HEK293 (cell line): ENCODE results near the gene RRAS.

Source experiments
- EGR2 ChIP-seq: fragments of 450-650 bp; formaldehyde crosslinking; IDR thresholded peaks from 2 replicates; pipeline ENCODE4 v1.5.1; 2016; ENCODE audit warnings: low read depth, missing biosample characterization, missing genetic modification characterization
- GLI2 ChIP-seq: fragments of 450-650 bp; formaldehyde crosslinking; IDR thresholded peaks from 2 replicates; pipeline ENCODE4; 2017; ENCODE audit warnings: missing biosample characterization, missing genetic modification characterization, low read depth, borderline replicate concordance
- HOXA7 ChIP-seq: sonication (generic); formaldehyde crosslinking; IDR thresholded peaks from 2 replicates; pipeline ENCODE4 v1.8.1; 2022; ENCODE audit warnings: missing genetic modification reagents, borderline replicate concordance
- IKZF3 ChIP-seq: fragments of 450-650 bp; IDR thresholded peaks from 2 replicates; pipeline ENCODE4 v1.5.0; 2018; ENCODE audit warnings: missing biosample characterization, mild to moderate bottlenecking, missing genetic modification characterization, moderate library complexity
- KLF16 ChIP-seq: fragments of 450-650 bp; formaldehyde crosslinking; IDR thresholded peaks from 2 replicates; pipeline ENCODE4 v1.5.1; 2017; ENCODE audit warnings: missing biosample characterization, missing genetic modification characterization
- ZBTB10 ChIP-seq: fragments of 450-650 bp; formaldehyde crosslinking; IDR thresholded peaks from 2 replicates; pipeline ENCODE4 v1.5.1; 2016; ENCODE audit warnings: missing biosample characterization, missing genetic modification characterization
- ZBTB7A ChIP-seq: fragments of 450-650 bp; formaldehyde crosslinking; IDR thresholded peaks from 2 replicates; pipeline ENCODE4 v1.5.1; 2016; ENCODE audit warnings: low read depth, missing biosample characterization, missing genetic modification characterization
- ZFP3 ChIP-seq: fragments of 450-650 bp; formaldehyde crosslinking; IDR thresholded peaks from 2 replicates; pipeline ENCODE4 v1.5.1; 2016; ENCODE audit warnings: low read depth, missing biosample characterization, missing genetic modification characterization
- ZFP37 ChIP-seq: fragments of 450-650 bp; formaldehyde crosslinking; IDR thresholded peaks from 2 replicates; pipeline ENCODE4 v1.5.1; 2016; ENCODE audit warnings: missing biosample characterization, missing genetic modification characterization
- ZNF211 ChIP-seq: fragments of 450-650 bp; formaldehyde crosslinking; IDR thresholded peaks from 2 replicates; pipeline ENCODE4 v1.5.1; 2016; ENCODE audit warnings: low read depth, missing biosample characterization, missing genetic modification characterization
- ZNF221 ChIP-seq: fragments of 450-650 bp; formaldehyde crosslinking; IDR thresholded peaks from 2 replicates; pipeline ENCODE4 v1.5.1; 2017; ENCODE audit warnings: missing biosample characterization, missing genetic modification characterization, borderline replicate concordance
- ZNF239 ChIP-seq: fragments of 450-650 bp; formaldehyde crosslinking; IDR thresholded peaks from 2 replicates; pipeline ENCODE4 v1.5.1; 2016; ENCODE audit warnings: missing biosample characterization, missing genetic modification characterization
- ZNF24 ChIP-seq: fragments of 450-650 bp; formaldehyde crosslinking; IDR thresholded peaks from 2 replicates; pipeline ENCODE4 v1.5.1; 2016; ENCODE audit warnings: missing biosample characterization, missing genetic modification characterization
- ZNF266 ChIP-seq: fragments of 450-650 bp; formaldehyde crosslinking; IDR thresholded peaks from 2 replicates; pipeline ENCODE4 v1.5.1; 2016; ENCODE audit warnings: missing biosample characterization, missing genetic modification characterization, low read depth
- ZNF274 ChIP-seq, 2 experiments: fragments of 200-500 bp in 1 of 2; fragments of 450-650 bp in 1 of 2; sonication (Bioruptor generic) in 1 of 2; formaldehyde crosslinking in 1 of 2; IDR thresholded peaks; 2 replicates each; pipeline versions ENCODE4 v1.5.1 to v1.6.1; 2014 to 2016; ENCODE audit warnings: borderline replicate concordance in 1 of 2, inconsistent platforms in 1 of 2, low read length in 1 of 2, missing biosample characterization in 1 of 2, missing genetic modification characterization in 1 of 2
- ZNF280C ChIP-seq: fragments of 450-650 bp; formaldehyde crosslinking; IDR thresholded peaks from 2 replicates; pipeline ENCODE4 v1.5.1; 2016; ENCODE audit warnings: missing biosample characterization, missing genetic modification characterization
- ZNF324 ChIP-seq: fragments of 450-650 bp; formaldehyde crosslinking; IDR thresholded peaks from 2 replicates; pipeline ENCODE4 v1.5.1; 2016; ENCODE audit warnings: missing biosample characterization, missing genetic modification characterization
- ZNF335 ChIP-seq: fragments of 450-650 bp; formaldehyde crosslinking; conservative IDR thresholded peaks from 2 replicates; pipeline ENCODE4 v1.5.1; 2016; ENCODE audit warnings: missing biosample characterization, missing genetic modification characterization
- ZNF391 ChIP-seq: fragments of 450-650 bp; formaldehyde crosslinking; IDR thresholded peaks from 2 replicates; pipeline ENCODE4 v1.5.1; 2016; ENCODE audit warnings: low read depth, missing biosample characterization, missing genetic modification characterization, borderline replicate concordance
- ZNF473 ChIP-seq: fragments of 450-650 bp; formaldehyde crosslinking; IDR thresholded peaks from 2 replicates; pipeline ENCODE4 v1.5.1; 2017; ENCODE audit warnings: missing biosample characterization, missing genetic modification characterization
- ZNF529 ChIP-seq: fragments of 450-650 bp; formaldehyde crosslinking; IDR thresholded peaks from 2 replicates; pipeline ENCODE4 v1.5.1; 2017; ENCODE audit warnings: missing genetic modification characterization, missing biosample characterization; ENCODE audit not compliant: insufficient replicate concordance
- ZNF600 ChIP-seq: fragments of 450-650 bp; formaldehyde crosslinking; IDR thresholded peaks from 2 replicates; pipeline ENCODE4 v1.5.1; 2016; ENCODE audit warnings: missing biosample characterization, missing genetic modification characterization
- ZNF610 ChIP-seq: fragments of 450-650 bp; formaldehyde crosslinking; IDR thresholded peaks from 2 replicates; pipeline ENCODE4 v1.5.1; 2016; ENCODE audit warnings: missing biosample characterization, missing genetic modification characterization, borderline replicate concordance
- ZNF776 ChIP-seq: fragments of 450-650 bp; formaldehyde crosslinking; IDR thresholded peaks from 2 replicates; pipeline ENCODE4 v1.5.0; 2017; ENCODE audit warnings: missing biosample characterization, missing genetic modification characterization, borderline replicate concordance
- ZSCAN16 ChIP-seq: fragments of 450-650 bp; formaldehyde crosslinking; IDR thresholded peaks from 2 replicates; pipeline ENCODE4 v1.5.1; 2016; ENCODE audit warnings: missing biosample characterization, missing genetic modification characterization
- ZSCAN18 ChIP-seq: fragments of 450-650 bp; formaldehyde crosslinking; IDR thresholded peaks from 2 replicates; pipeline ENCODE4 v1.5.1; 2016; ENCODE audit warnings: missing biosample characterization, missing genetic modification characterization
- TF ChIP-seq, protein P1 (sequence below): fragments of 450-650 bp; formaldehyde crosslinking; IDR thresholded peaks from 2 replicates; pipeline ENCODE4 v1.5.1; 2016; ENCODE audit warnings: missing biosample characterization, missing genetic modification characterization
- TF ChIP-seq, protein P2 (sequence below): fragments of 450-650 bp; formaldehyde crosslinking; IDR thresholded peaks from 2 replicates; pipeline ENCODE4 v1.5.1; 2016; ENCODE audit warnings: missing biosample characterization, missing genetic modification characterization, borderline replicate concordance

Gene RRAS

DNA sequence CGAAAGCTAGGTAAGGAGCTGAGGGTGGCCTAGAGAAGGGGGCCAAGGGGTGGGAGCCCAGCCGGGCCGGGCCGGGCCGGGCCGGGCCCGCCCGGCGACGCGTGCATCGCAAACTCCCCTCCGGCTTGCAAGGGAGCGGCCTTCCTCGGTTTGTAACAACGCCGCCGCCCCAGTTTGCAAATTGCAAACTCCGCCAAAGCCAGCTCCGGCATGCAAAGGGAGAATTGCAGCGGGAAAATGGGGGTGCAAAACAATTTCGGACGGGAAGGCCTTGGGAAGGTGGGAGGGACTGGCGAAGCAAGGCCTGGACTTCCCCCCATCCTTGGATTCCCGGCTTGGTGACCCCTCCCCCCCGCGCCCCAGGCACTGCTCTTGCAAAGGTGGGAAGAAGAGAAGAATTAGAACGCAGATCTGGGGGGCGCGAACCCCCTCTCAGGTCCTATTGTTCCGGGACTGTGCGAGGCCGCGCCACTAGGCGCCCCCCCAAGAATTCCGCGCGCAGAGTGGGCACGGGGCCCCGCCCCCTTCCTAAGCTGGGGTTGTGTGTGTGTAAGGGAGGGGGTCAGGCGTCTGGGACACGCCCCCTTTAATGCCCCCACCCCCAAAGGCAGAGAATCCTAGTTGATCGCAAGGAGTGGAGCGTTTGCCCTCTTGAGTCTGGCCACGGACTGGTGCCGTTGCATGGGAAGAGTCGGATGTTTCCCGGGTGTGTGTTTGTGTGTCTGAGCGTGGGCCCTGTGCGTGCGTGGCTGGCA is 48.0 kb downstream of the RRAS start (continued):
- TF ChIP-seq ZNF600 (tag by site-specific recombination), result no peak
- TF ChIP-seq ZFP3, result no peak
- TF ChIP-seq ZNF274 (IDR thresholded peaks at IDR 0.05; ENCODE audit: low read length), result no peak
- no peak for TF ChIP-seq ZNF274 (tag by site-specific recombination; IDR thresholded peaks at IDR 0.05; ENCODE audit: borderline replicate concordance)
- TF ChIP-seq, protein P1, sequence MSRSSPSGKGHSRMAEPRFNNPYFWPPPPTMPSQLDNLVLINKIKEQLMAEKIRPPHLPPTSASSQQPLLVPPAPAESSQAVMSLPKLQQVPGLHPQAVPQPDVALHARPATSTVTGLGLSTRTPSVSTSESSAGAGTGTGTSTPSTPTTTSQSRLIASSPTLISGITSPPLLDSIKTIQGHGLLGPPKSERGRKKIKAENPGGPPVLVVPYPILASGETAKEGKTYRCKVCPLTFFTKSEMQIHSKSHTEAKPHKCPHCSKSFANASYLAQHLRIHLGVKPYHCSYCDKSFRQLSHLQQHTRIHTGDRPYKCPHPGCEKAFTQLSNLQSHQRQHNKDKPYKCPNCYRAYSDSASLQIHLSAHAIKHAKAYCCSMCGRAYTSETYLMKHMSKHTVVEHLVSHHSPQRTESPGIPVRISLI, result no peak
- no peak for TF ChIP-seq EGR2 (tag by site-specific recombination)
- no peak for TF ChIP-seq ZNF529 (tag by site-specific recombination)
- no peak for TF ChIP-seq ZNF221 (tag by site-specific recombination)
- peak; percentile 73; the same call in 1 of the 2 replicates for TF ChIP-seq IKZF3
- peak; percentile 32; the same call in 1 of the 2 replicates for TF ChIP-seq ZNF239 (tag by site-specific recombination)
- no peak for TF ChIP-seq ZNF324 (tag by site-specific recombination)
- TF ChIP-seq HOXA7 (CRISPR knock-in tag), result no peak
- peak; percentile 99 for TF ChIP-seq ZBTB10 (tag by site-specific recombination)
- TF ChIP-seq, protein P2, sequence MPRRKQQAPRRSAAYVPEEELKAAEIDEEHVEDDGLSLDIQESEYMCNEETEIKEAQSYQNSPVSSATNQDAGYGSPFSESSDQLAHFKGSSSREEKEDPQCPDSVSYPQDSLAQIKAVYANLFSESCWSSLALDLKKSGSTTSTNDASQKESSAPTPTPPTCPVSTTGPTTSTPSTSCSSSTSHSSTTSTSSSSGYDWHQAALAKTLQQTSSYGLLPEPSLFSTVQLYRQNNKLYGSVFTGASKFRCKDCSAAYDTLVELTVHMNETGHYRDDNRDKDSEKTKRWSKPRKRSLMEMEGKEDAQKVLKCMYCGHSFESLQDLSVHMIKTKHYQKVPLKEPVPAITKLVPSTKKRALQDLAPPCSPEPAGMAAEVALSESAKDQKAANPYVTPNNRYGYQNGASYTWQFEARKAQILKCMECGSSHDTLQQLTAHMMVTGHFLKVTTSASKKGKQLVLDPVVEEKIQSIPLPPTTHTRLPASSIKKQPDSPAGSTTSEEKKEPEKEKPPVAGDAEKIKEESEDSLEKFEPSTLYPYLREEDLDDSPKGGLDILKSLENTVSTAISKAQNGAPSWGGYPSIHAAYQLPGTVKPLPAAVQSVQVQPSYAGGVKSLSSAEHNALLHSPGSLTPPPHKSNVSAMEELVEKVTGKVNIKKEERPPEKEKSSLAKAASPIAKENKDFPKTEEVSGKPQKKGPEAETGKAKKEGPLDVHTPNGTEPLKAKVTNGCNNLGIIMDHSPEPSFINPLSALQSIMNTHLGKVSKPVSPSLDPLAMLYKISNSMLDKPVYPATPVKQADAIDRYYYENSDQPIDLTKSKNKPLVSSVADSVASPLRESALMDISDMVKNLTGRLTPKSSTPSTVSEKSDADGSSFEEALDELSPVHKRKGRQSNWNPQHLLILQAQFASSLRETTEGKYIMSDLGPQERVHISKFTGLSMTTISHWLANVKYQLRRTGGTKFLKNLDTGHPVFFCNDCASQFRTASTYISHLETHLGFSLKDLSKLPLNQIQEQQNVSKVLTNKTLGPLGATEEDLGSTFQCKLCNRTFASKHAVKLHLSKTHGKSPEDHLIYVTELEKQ (tag by site-specific recombination), result no peak
- TF ChIP-seq ZNF335 (tag by site-specific recombination), result peak; percentile 32
- TF ChIP-seq ZNF280C (tag by site-specific recombination), result no peak
- TF ChIP-seq ZFP37 (tag by site-specific recombination), result 0 out of 2 replicates have a peak, but pooled peaks have one; percentile 48
- TF ChIP-seq ZNF24, result no peak
- TF ChIP-seq ZBTB7A (tag by site-specific recombination), result peak; percentile 82
- TF ChIP-seq GLI2 (tag by site-specific recombination), result no peak
- TF ChIP-seq KLF16 (tag by site-specific recombination), result peak; percentile 74; the same call in 1 of the 2 replicates
- TF ChIP-seq ZNF211 (tag by site-specific recombination), result no peak
- TF ChIP-seq ZNF266 (tag by site-specific recombination), result no peak
- 0 out of 2 replicates have a peak, but pooled peaks have one; percentile 2 for TF ChIP-seq ZNF391 (tag by site-specific recombination)
- TF ChIP-seq ZSCAN16, result no peak
- no peak for TF ChIP-seq ZSCAN18 (tag by site-specific recombination)
- no peak for TF ChIP-seq ZNF610
- TF ChIP-seq ZNF776, result no peak
- TF ChIP-seq ZNF473 (tag by site-specific recombination), result no peak
